GM19035 (cell line): Measurements from ENCODE around the gene AGBL3.

Experiments
- ATAC-seq: cut with Tn5 transposase; IDR thresholded peaks from one replicate; pipeline ENCODE4 v1.9.1; 2021; ENCODE audit not compliant: unreplicated experiment

AGBL3 gene

DNA sequence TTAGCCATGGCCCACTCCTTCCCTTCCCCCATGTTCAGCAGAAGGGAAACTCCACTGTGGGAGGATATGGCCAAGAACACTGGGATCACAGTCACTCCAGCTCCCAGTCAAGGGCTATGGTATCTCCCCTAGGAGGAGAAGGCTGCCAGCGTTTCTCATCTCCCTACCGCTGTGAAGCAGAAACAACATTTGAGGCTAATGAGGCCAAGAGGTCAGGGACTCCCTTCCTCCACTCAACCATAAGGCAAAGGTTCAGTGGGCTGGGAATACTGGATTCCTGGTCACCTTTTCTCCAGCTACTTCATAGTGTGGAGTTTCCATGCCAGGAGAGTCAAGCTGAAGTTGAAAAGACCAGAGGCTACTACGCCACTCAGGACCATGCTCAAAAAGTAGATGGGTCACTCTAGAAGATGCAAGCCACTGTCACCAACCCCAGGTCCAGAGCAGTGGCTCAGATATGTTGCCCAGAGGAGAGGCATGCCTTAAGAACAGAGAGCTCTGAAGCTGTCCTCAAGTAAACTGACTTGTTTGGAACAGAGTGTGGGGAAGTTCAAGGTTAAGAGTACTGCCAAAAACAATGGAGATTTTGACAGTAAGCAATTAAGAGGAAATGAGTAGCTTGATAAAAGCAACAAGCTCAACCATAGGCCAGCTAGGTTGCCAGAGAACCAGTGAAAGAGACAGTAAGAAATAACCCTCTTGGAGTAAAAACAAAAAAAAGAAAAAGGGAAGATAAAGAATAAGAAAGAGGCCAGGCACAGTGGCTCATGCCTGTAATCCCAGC lies 157.8 kb downstream of the AGBL3 start:
- no peak for ATAC-seq

DNA sequence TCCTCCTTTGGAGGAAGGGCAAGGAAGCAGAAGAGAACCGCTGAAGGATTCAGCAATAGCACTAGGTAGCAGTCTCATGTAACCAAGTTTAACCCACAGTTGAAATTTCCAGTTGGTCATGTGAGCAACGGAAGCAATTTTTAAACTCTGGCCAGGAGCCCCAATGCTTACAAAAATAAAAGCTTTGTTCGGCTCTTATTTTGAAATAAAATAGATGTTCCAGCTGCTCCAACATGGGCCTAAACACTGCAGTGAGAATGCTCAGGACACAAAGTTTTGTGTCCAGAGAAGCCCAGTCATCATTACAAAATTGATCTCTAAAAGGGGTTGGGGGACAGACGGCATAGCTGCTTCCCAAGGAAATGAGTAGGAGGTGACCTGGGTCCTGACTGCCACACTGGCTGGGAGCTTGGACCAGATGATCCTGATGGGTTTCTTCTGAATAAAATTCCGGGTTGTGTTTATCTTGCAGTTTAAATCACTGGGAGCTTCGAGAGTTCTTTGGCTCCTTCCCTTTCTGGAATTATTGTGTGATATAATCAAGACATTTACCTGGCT lies 161.1 kb downstream of the AGBL3 start:
- peak; percentile 18 for ATAC-seq

DNA sequence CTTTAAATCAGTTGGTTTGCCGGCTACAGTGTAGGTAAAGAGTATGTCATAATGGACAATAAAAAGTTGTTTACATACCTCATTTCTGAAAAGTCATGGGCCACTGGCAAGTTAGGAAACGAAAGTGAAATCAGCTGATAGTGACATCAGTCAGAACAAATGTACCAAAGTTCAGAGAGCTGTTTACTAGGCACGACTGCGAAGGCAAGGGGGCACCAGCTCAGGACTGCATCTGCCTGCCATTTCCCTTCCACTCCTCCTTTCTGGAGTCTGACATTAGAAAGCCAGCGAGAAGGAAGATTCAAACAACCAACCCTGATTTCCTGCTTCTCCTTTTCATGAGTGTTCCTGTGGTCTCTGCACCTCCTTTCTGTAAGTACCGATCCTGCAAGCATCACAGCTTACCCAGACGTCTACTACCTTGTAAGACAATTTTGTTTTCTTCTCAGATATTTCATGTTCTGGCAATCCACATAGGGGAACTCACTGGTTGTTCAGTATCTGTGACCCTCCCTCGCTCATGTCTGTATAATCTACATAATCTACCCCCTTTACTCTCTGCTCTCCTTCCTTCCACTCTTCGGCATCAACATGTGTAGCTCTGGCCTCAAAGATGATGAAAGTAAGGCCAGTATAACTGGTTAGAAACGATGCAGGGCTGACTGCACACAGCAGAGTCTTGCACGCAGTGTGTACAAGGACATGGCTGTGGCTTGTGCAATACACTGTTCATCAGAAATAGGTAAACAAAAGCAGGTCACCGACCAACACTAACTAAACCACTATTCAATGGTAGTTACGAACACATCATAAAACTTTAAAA lies 161.8 kb downstream of the AGBL3 start, which contains the start of gene TMEM140:
Gene TMEM140 (plus strand): TSS at position 174 of the 823 bp plus-strand sequence. CDS start 16,370 bp downstream, outside the sequence.
- ATAC-seq: peak; percentile 72

GRCh38 chr7:135150072-135150782 lies 163.9 kb downstream of the AGBL3 start:
- no peak for ATAC-seq

- no peak for ATAC-seq
Observed at GRCh38 chr7:135151132-135151531, 164.8 kb downstream of the AGBL3 start.

GRCh38 chr7:135151533-135151932 lies 165.2 kb downstream of the AGBL3 start:
- ATAC-seq: no peak

DNA sequence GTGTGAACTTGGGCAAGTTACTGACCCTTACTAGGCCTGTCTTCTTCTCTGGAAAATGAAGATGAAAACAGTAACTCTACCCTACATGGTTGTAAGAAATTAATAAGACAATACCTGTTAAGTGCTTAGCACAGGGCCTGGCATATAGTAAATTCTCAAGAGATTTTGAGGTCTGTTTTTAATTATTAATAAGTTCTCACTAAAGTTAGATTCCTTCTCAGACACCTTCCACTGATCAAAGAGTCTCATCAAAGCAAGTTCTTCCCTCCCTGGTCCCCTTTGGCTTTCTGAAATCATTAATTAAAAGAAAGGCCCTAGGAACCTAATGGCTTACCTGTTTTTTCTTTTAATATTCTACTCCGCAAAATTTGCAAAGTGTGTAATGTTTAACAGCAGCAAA lies 166.1 kb downstream of the AGBL3 start:
- ATAC-seq: no peak

DNA sequence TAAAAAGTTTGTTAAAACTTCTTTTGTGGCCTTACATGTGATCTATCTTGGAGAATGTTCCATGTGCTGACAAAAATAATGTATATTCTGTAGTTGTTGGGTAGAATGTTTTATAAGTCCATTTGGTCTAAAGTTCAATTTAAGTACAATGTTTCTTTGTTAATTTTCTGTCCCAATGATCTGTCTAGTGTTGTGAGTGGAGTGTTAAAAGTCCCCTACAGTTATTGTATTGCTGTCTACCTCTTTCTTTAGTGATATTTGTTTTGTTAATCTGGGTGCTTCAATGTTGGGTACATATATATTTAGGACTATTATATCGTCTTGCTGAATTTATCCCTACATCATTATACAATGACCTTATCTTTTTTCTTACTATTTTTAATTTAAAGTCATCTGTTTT lies 168.4 kb downstream of the AGBL3 start:
- ATAC-seq: no peak

DNA sequence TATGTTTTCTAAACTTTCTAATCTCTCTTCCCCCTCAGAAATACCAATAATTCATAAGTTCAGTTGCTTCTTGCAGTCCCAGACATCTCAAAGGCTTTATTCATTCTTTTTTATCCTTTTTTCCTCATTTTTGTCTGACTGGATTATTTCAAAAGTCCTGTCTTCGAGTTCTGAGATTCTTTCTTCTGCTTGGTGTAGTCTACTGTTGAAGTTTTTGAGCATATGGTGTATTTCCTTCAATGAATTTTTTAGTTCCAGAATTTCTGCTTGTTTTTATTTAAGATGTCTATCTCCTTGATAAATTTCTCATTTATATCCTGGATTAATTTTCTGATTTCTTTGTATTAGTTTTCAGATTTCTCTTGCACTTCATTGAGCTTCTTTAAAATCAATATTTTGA lies 170.0 kb downstream of the AGBL3 start:
- ATAC-seq: no peak

- no peak for ATAC-seq
Observed at GRCh38 chr7:135158141-135158655, 171.9 kb downstream of the AGBL3 start.

DNA sequence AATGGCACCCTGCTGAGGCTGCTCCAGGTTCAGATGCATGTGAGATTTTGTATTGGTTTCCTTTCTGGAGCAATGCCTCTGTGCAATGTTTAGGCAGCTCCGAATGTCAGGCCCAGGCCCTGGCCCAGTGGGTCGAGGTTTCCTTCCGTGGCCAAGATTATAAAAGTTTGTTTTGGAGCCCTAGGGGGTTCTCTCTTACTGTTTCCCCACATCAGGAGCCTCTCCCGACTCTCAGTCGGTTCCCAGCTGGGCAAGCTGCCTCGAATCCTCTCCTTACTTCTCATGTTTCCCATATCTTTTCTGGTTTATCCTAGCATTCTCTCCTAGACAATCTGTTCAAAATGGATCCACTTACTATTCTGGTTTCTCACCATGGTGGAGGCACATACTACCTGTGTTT lies 172.6 kb downstream of the AGBL3 start:
- no peak for ATAC-seq

GRCh38 chr7:135159359-135160085 lies 173.2 kb downstream of the AGBL3 start:
- no peak for ATAC-seq

- peak; percentile 46 for ATAC-seq
Observed at GRCh38 chr7:135160098-135160857, 174.0 kb downstream of the AGBL3 start.

- ATAC-seq: no peak
Observed at GRCh38 chr7:135160858-135161653, 174.7 kb downstream of the AGBL3 start.

DNA sequence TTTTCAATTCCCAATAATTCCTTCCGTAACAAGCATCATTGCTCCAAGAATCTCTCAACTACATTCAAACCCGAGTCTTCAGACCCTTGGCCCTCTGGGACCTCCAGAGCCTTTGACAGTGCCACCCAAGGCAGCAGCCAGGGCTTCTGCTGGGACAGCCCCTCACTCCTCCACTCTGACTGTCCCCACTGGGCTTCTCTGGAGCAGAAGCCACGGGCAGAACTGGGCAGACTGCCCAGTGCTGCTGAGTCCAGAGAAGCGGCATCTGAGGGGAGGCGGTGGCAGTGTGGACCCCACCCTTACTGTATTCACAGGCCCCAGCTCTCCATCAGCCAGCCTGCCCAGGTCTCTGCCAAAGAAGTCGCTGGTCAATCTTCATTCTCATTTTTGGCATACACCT lies 175.4 kb downstream of the AGBL3 start:
- no peak for ATAC-seq

DNA sequence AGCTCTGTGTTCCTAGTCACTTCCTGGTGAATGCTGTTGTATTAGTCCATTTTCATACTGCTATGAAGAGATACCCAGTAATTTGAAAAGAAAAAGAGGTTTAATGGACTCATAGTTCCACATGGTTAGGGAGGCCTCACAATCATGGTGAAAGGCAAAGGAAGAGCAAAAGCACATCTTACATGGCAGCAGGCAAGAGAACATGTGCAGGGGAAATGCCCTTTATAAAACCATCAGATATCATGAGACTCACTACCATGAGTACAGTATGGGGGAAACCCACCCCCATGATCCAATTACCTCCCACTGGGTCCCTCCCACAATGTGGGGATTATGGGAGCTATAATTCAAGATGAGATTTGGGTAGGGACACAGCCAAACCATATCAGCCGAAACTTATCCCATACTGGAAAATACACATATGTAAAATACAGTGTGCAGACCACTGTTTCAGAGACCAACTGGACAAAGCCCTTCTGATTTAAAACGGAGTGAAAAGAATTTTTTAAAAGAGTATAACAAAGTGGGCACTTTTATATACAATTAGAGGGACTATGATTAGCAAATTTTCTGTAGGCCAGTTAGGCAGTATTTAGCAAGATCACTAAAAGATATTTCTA lies 176.2 kb downstream of the AGBL3 start:
- no peak for ATAC-seq

GRCh38 chr7:135164357-135165061 lies 178.2 kb downstream of the AGBL3 start:
- no peak for ATAC-seq

DNA sequence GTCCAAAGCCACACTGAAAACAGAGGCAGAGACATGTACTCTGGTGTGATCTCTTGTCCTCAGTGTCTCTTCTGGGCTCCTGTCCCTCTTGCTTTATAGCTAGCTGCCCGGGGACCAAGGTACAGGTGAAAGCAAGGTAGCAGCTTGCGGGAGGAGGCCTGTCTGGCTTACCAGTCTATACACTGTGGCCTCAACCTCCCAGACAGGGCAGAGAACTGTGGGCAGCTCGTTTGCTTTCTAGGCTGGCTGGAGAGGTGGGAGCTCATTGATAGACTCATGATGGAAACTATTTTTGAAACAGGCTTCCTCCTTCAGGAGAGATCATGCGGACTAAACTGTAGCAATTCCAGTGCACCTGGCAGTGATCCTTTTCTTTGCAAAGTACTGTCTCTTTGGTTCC lies 179.6 kb downstream of the AGBL3 start:
- ATAC-seq: no peak
